AG09309 (cell line): ENCODE measurements around the gene MEFV.

Experiments
- DNase-seq: peaks from one replicate; pipeline ENCODE4 v3.0.0-alpha.2; 2010; ENCODE audit warnings: low read depth
- H3K4me3 ChIP-seq: 2 replicates; pipeline ENCODE4 v1.5.1; 2011; ENCODE audit warnings: mild to moderate bottlenecking, low read depth, low read length, moderate library complexity; ENCODE audit not compliant: control insufficient read depth
- CTCF ChIP-seq: IDR thresholded peaks from 2 replicates; pipeline ENCODE4 v1.5.1; 2011; ENCODE audit warnings: mild to moderate bottlenecking, low read depth, low read length, inconsistent platforms; ENCODE audit not compliant: insufficient read depth, control insufficient read depth; ENCODE audit errors: missing control alignments

Gene MEFV

GRCh38 chr16:3242709-3243108 is 13.7 kb downstream of the MEFV start:
- H3K4me3 ChIP-seq: no peak overlapping the region
- no peak for TF ChIP-seq CTCF
- no peak for DNase-seq

GRCh38 chr16:3241761-3242160 is 14.7 kb downstream of the MEFV start:
- no peak for TF ChIP-seq CTCF
- no peak for DNase-seq
- no peak overlapping the region for H3K4me3 ChIP-seq

- H3K4me3 ChIP-seq: no peak overlapping the region
Observed at GRCh38 chr16:3235856-3236669, 20.4 kb downstream of the MEFV start.

GRCh38 chr16:3234857-3235561 is 21.4 kb downstream of the MEFV start, which contains the start of gene ZNF200:
Gene ZNF200 (minus strand): TSS chr16:3235158. CDS start chr16:3233755, 1,403 bp downstream.
- TF ChIP-seq CTCF: no peak
- H3K4me3 ChIP-seq: peak within 1 kb of the TSS; percentile 91
- peak; percentile 68 for DNase-seq

More at GRCh38 chr16:3235856-3236669, 20.4 kb downstream of the MEFV start:
- DNase-seq: no peak
- TF ChIP-seq CTCF: no peak

GRCh38 chr16:3234543-3234856 is 21.9 kb downstream of the MEFV start:
- H3K4me3 ChIP-seq: peak overlapping the region; percentile 91
- TF ChIP-seq CTCF: no peak
- DNase-seq: no peak

- H3K4me3 ChIP-seq: no peak overlapping the region
- TF ChIP-seq CTCF: no peak
- no peak for DNase-seq
Observed at GRCh38 chr16:3223913-3224515, 32.4 kb downstream of the MEFV start.
